Heart right ventricle (tissue), 16 donors: ENCODE data around the gene YKT6. TPM values are rescaled to one million over a fixed set of nuclear protein-coding genes. Genes with fewer than 3 reads are reported as not detected.
A peak's percentile ranks its signal among the peaks of the same experiment; 100 is the strongest.

Experiments
- ATAC-seq, 8 donors: fragments of 200-7000 bp; cut with Tn5 transposase; one replicate each; pipeline ENCODE4 v1.9.1; 2020; ENCODE audit warnings: mild to moderate bottlenecking in 8 of 8, moderate library complexity in 8 of 8, moderate number of reproducible peaks in 1 of 8
- DNase-seq, 2 donors: peaks; one replicate each; pipeline ENCODE4 v3.0.0-alpha.2; 2020
- H3K27ac ChIP-seq, 10 donors: fragments of 200-600 bp; sonication (generic) in 2 of 10; one replicate each; pipeline versions ENCODE4 v1.5.0 to v1.8.0; 2020 to 2022; ENCODE audit warnings: mild to moderate bottlenecking in 3 of 10
- H3K27me3 ChIP-seq, 7 donors: fragments of 200-600 bp; one replicate each; pipeline ENCODE4 v1.8.0; 2021 to 2022; ENCODE audit warnings: mild to moderate bottlenecking in 2 of 7
- H3K36me3 ChIP-seq, 9 donors: fragments of 200-600 bp; sonication (generic) in 1 of 9; one replicate each; pipeline versions ENCODE4 v1.5.0 to v1.8.0; 2020 to 2022; ENCODE audit warnings: mild to moderate bottlenecking in 2 of 9
- H3K4me1 ChIP-seq, 9 donors: fragments of 200-600 bp; sonication (generic) in 1 of 9; one replicate each; pipeline versions ENCODE4 v1.5.0 to v1.8.0; 2020 to 2022; ENCODE audit warnings: mild to moderate bottlenecking in 4 of 9
- H3K4me3 ChIP-seq, 10 donors: fragments of 200-600 bp; sonication (generic) in 2 of 10; one replicate each; pipeline versions ENCODE4 v1.5.0 to v1.8.0; 2020 to 2022; ENCODE audit warnings: mild to moderate bottlenecking in 7 of 10, moderate library complexity in 2 of 10
- H3K9me3 ChIP-seq, 11 donors: fragments of 200-600 bp in 10 of 11; sonication (generic) in 2 of 11; one replicate each; pipeline versions ENCODE4 v1.5.0 to v1.8.0; 2013 to 2022; ENCODE audit warnings: mild to moderate bottlenecking in 2 of 11, control low read depth in 1 of 11, moderate library complexity in 1 of 11
- CTCF ChIP-seq, 9 donors: fragments of 200-600 bp; sonication (generic) in 2 of 9; IDR thresholded peaks; one replicate each; pipeline versions ENCODE4 v1.5.0 to v1.8.0; 2021 to 2022; ENCODE audit warnings: antibody characterized with exemption in 9 of 9, mild to moderate bottlenecking in 5 of 9, moderate library complexity in 1 of 9
- WGBS, 2 donors: extraction: QIAGEN DNeasy Blood & Tissue Kit; methylation state at CpG; one replicate each; pipeline ENCODE4 v1.1.7; 2013; ENCODE audit warnings: inconsistent platforms in 1 of 2; 5-methylcytosine and 5-hydroxymethylcytosine counted together
- intact Hi-C, 10 donors: fragments of 100-400 bp; cut with DNase I; formaldehyde crosslinking; loops; one replicate each; pipeline versions ENCODE4 v1.11.1 to v1.14.2; 2022
- polyA plus RNA-seq, 2 donors: library from polyadenylated mRNA; stranded (reverse); fragments of 200-250 nt; gene quantifications; one replicate each; pipeline ENCODE4 v1.2.3, GENCODE V29; 2013
- total RNA-seq, 10 donors: library from RNA; stranded (reverse); fragmentation: NEBNext Ultra II Directional in 3 of 10; extraction: Animal tissue kit (Norgen Biotek cat#: 25700) in 3 of 10; gene quantifications; one replicate each; pipeline versions ENCODE4 v1.2.1 to v1.2.4, GENCODE V29; 2021 to 2023
- donor health status: Arrhythmogenic right ventricular cardiomyopathy.
- donor health status: ischemic (EF 13 %, LVEDD 7.1; RV severe dilation, severe dysfunction).
- donor health status: healthy with polysubstance abuse.
- donor health status: DM: no; HTN: yes; CAD: no.
- donor health status: DM: no; HTN: no; CAD: no.
- donor health status: ischemic (EF 25% LVEDD 6.9; RV normal size, moderate dysfunction).
- donor health status: ischemic (EF 25% LVEDD 5.7; RV mildly dilated, moderate dysfunction).
- donor health status: healthy.
- donor health status: DM: yes; HTN: yes; CAD: no.
- donor health status: Ischemic cardiomyopathy.
- donor health status: ischemic (EF 35%, LVEDD 5.7; RV mildly dilated, moderate dysfunction).
- donor health status: nonischemic (EF 11% LVEDD 7.7; RV severe dilation, severe dysfunction).
- donor health status: DM: yes; HTN: yes; CAD: no.
- donor health status: PGD.
- donor health status: ischemic (EF 29% LVEDD 5.4; RV normal size, mild dysfunction).
- donor health status: nonischemic (EF 23%, LVEDD 6.1; RV moderate dilation, normal function).

The YKT6 gene
- total and polyA plus RNA-seq, 12 donors: 27.7 to 79.6 (median 47.7) TPM

GRCh38 chr7:44193011-44193802, 7.6 kb upstream of the YKT6 start:
- H3K27me3 ChIP-seq: peaks cover 0 to 27% (median 20%) of the 10 kb centered on the region in 7 donors
- 89 to 94% methylated on average over 7 of the region's 7 CpGs for WGBS, 2 donors
- intact Hi-C loops: loop anchor here in 4 of 10 donors (10.0 kb wide), 3 partner anchors 48 to 118 kb away; partner anchors contain the start of gene MYL7 (in 2 of the 4)
- H3K4me3 ChIP-seq: no peak overlapping the region
- peaks cover 0 to 5% (median 0%) of the 10 kb centered on the region in 9 donors for H3K4me1 ChIP-seq
- H3K27ac ChIP-seq: no peak overlapping the region
- no peak for TF ChIP-seq CTCF (IDR thresholded peaks at IDR 0.05)
- DNase-seq (no peak), ATAC-seq (no peak)
- no peaks in the 10 kb centered on the region for H3K9me3 ChIP-seq
- H3K36me3 ChIP-seq: no peaks in the 10 kb centered on the region

GRCh38 chr7:44194069-44194468, 6.7 kb upstream of the YKT6 start:
- no peak for ATAC-seq
- intact Hi-C loops: loop anchor here in 4 of 10 donors (10.0 kb wide), 3 partner anchors 49 to 119 kb away; partner anchors contain the start of gene MYL7 (in 2 of the 4)
- TF ChIP-seq CTCF (IDR thresholded peaks at IDR 0.05): no peak
- H3K27me3 ChIP-seq: peaks cover 0 to 27% (median 20%) of the 10 kb centered on the region in 7 donors
- no peak overlapping the region for H3K4me3 ChIP-seq
- H3K4me1 ChIP-seq: peaks cover 0 to 5% (median 0%) of the 10 kb centered on the region in 9 donors
- no peak overlapping the region for H3K27ac ChIP-seq
- DNase-seq: no peak
- H3K9me3 ChIP-seq: no peaks in the 10 kb centered on the region
- H3K36me3 ChIP-seq: no peaks in the 10 kb centered on the region
- WGBS, 2 donors: 65 to 68% methylated on average over 2 of the region's 2 CpGs

GRCh38 chr7:44194562-44195145, 6.1 kb upstream of the YKT6 start:
- 87 to 93% methylated on average over 3 of the region's 3 CpGs for WGBS, 2 donors
- H3K27me3 ChIP-seq: peaks cover 0 to 25% (median 20%) of the 10 kb centered on the region in 7 donors
- ATAC-seq (peak in 1 of 8 donors; percentile 36), DNase-seq (no peak)
- no peaks in the 10 kb centered on the region for H3K36me3 ChIP-seq
- intact Hi-C loops: loop anchor here in 8 of 10 donors (5.0 to 10.0 kb wide), 7 partner anchors 50 to 122 kb away; partner anchors contain the start of genes MYL7 (in 2 of the 8) and POLM (in 1 of the 8)
- TF ChIP-seq CTCF (IDR thresholded peaks at IDR 0.05): no peak
- no peaks in the 10 kb centered on the region for H3K9me3 ChIP-seq
- no peak overlapping the region for H3K4me3 ChIP-seq
- H3K27ac ChIP-seq: no peak overlapping the region
- peaks cover 0 to 5% (median 0%) of the 10 kb centered on the region in 9 donors for H3K4me1 ChIP-seq

GRCh38 chr7:44195889-44196288, 4.9 kb upstream of the YKT6 start:
- Histone ChIP-seq H3K27me3 (peaks cover 0 to 25% (median 20%) of the 10 kb centered on the region in 7 donors), H3K27ac (no peak overlapping the region), H3K36me3 (no peaks in the 10 kb centered on the region), H3K4me1 (peaks cover 0 to 5% (median 0%) of the 10 kb centered on the region in 9 donors), H3K4me3 (no peak overlapping the region), H3K9me3 (no peaks in the 10 kb centered on the region)
- 13 to 28% methylated on average over 1 of the region's 1 CpG for WGBS, 2 donors
- intact Hi-C loops: loop anchor here in 9 of 10 donors (2.0 to 10.0 kb wide), 8 partner anchors 51 to 124 kb away; partner anchors contain the start of genes MYL7 (in 2 of the 9) and POLM (in 1 of the 9)
- ATAC-seq (no peak), DNase-seq (no peak)
- TF ChIP-seq CTCF (IDR thresholded peaks at IDR 0.05): no peak
